Central memory CD4-positive, alpha-beta T cell (primary cell): ENCODE results near the gene SNX8.
"Not testable (repeated sequence)": the region's sequence is repeated elsewhere in the genome, so short reads cannot be mapped to it uniquely, and the experiment has no call there.

ENCODE experiments used
- DNase-seq: peaks from one replicate; pipeline ENCODE4 v3.0.0; 2022

The SNX8 gene

DNA sequence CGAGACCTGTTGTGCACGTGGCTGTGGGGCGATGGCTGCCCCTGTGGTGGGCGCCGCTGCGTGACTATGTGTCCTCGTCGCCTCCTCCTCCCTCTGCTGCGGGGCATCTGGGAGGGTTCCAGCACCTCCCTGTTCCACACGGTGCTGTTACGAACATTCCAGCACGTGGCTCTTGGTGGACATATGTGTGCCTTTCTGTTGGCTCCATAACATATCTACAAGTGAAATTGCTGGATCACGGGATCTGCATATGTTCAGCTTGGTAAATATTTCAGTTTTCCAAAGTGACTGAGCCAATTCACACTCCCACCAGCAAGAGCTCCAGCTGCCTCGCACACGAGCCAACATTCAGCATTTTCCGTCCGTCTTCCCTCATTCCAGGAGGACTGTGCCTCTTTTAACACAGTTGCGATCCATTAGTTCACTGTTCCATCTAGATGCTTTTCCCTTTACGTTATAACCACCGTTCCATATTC, 25.1 kb downstream of the SNX8 start:
- DNase-seq: no peak

DNA sequence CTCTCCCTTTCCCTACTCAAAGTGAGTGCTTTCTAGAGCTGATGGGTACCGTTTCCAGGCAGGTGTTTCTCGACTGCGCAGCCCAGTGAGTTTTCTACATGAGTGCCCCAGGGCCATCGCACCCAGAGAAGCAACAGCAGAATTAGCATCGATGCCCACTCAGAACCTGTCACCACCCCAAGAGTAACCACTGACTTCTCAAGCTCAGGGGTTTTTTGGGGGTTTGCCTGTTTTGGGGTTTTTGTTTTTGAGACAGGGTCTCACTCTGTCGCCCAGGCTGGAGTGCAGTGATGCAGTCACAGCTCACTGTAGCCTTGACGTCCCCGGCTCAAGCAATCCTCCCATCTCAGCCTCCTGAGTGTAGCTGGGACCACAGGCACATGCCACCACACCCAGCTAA, 25.7 kb downstream of the SNX8 start:
- DNase-seq: no peak

DNA sequence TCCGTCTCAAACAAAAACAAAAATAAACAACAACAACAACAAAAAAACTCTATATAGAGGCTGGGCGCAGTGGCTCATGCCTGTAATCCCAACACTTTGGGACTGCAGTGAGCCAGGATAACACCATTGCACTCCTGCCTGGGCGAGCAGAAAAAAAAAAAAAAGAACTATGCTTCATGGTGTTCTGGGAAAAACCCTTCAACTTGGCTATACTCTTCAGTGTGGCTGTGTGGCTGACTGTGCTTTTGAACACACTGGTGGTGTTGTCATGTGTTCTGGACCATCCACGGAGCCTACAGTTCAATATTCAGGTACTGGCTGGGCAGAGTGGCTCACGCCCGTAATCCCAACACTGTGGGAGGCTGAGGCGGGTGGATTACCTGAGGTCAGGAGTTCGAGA, 26.5 kb downstream of the SNX8 start:
- DNase-seq: no peak

DNA sequence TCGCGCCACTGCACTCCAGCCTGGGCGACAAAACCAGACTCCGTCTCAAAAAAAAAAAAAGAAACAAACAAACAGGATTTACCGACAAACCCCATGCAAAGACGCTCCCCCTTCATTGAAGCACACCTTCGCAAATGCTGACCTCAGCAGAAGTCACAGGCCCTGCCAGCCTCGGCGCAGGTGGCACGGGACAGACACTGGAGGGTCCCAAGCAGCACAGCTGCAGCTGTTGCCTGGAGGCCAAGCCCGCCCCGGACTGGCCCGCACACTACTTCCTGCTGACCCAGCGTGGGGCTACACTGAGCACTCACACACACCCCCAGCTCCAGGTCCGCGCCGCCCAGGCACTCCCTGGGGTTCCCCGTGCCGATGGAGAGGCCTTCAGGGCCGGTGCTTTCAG, 31.2 kb downstream of the SNX8 start:
- DNase-seq: no peak

DNA sequence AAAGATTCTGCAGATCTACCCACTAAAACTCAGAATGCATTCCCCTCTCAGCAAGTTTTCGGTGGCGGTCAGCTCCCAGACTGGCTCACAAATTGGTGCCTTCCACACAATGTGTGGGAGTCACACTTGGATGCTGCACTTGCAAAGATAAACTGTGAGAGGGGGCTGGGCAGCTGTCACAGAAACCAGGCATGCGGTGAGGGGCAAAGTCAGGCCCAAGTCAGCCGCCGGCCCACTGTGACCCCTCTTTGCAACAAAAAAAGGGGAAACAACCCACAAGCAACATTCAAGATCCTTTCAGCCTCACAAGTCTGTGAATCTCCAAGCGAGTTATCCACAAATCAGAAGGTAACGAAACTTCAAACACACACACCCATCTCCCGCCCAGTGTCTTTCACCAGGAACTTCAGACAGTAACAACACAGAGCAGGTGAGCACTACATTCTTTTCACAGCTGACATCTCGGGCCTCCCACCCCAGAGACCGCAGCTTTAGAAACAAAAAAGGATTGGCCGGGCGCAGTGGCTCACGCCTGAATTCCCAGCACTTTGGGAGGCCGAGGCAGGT, 32.0 kb downstream of the SNX8 start:
- no peak for DNase-seq

DNA sequence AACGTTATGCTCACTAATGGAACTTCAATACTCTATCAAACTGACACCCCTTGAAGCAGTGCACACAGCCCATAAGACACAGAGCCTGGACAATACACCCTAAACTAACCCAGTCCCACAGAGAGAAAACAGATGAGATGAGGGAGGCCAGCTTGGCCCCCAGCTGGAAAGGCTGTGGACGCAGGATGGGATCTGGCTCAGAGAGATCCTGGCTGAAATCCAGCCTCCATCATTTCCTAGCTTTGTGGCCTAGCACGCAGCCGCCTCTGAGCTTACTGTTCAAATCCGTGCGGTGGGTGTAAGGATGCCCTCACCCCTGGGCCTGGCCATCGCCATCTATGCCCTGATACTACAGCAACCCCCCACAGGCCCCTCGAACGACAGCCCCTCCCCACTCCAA, 32.7 kb downstream of the SNX8 start:
- DNase-seq: no peak

DNA sequence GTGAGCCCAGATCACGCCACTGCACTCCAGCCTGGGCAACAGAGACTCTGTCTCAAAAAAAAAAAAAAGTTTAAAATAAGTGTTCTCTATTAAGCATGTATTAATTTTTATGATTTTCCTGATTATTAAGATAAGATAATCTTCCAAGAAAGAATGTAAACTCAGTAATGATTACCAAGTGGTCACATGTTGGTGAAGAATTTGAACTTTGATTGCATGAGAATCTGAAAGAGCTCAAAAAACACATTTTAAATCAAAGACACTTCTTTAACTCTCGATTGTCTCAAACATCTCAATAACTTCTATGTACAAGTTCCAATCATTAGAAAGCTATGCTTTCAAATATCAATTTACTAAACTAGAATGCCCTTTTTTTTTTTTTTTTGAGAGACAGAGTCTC, 33.8 kb downstream of the SNX8 start:
- no peak for DNase-seq

DNA sequence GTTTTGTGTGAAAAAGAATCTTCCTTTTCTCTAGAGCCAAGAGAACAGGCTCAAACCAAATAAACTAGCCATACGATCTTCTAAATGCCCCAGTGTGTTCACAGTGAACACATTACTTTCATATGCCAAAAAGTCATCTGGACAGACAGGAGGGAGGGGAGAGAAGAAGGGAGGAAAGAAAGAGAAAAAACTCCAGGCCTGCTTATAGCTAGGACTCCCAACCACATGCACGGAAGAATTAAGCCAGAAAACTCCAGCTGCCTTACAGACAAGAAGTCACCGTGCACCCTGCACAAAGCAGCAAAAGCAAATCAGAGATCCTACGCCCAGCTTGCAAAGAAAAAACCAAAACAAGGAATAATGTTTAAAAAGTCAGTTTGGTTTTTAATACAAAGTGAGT, 34.3 kb downstream of the SNX8 start:
- no peak for DNase-seq

DNA sequence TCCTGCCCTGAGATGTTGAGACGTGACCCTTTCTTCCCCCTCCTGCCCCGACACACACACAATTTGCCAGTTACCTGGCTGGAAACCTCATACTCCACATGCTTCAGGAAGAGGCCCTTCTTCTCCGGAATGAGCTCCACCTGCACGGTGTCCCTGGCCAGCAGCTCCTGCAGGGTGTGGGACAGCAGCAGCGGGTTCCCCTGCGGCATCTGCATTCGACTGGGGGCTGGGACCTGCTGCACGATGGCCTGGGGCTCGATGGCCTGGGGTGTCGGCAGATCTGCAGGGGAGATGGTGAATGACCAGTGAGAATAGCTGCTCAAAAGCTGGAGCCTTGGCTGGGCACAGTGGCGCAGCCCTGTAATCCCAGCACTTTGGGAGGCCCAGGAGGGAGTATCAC, 36.2 kb downstream of the SNX8 start:
- DNase-seq: no peak

DNA sequence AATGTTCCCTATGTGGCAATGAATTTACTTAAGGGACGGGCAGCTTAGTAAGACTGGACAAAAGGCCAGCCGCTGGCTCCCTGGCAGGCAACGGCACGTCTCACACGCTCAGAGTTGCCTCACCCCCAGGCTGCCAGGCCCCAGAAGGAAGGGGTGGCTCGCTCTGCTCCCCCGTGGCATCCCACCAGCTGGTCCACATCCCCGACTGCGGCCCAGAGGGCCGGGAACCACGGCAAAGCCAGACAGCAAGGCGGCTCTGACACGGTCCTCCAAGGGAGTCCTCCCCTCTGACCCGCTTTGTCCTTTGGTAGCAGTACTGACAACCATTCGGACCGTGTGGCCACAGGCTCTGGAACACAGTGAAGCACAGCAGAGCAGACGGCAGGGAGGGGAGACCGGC, 38.1 kb downstream of the SNX8 start:
- DNase-seq: no peak

DNA sequence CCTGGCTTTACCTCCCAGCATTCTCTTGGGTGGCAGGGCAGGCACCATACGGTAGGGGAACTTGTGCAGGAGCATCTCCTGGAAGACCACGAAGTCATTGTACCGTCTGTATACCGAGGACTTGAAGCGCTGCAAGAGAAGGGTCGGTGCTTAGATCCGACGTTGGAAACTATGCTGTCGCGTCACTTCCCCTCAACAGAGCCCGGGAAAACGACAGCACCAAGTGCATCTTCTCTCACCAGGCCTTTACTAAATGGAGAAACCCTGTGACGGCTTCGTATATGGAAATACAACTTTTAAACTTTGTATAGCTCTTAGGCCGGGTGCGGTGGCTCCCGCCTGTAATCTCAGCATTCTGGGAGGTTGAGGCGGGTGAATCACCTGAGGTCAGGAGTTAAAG, 39.1 kb downstream of the SNX8 start:
- DNase-seq: no peak

DNA sequence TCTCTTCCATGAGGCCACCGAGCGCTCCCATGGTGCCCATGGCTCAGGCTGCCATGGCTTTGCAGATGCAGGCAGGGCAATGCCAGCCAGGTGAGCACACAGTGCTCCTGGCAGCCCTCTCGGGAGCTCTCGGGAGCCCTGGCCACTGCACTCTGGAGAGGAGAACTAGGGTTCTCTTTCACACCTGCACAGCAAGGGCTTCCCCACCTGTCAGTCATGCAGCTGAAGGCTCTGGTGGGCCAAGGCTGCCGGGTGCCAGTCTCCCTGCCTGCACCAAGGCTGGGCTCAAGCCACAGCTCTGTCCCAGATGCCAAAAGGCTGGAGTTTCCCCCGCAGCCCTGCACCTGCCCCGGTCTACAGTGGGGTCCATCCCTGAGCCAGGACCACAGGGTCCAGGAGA, 39.6 kb downstream of the SNX8 start:
- DNase-seq: no peak

DNA sequence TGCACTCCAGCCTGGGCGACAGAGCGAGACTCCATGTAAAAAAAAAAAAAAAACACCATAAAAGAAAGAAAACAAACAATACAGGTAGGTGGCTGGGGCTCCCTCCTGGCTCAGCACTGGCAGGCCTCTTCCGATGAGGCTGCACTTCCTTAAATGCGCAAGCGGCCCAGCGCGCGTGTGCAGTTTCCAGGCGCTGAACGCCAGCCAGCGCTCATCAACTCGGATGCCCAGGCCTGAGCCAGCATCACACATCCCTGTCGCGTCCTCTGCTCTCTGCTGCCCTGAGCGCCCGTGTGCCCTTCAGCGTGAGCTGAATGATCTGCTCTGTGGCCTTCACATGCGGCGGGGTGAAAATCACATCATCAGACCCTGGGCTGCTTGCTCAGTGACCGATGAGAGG, 40.4 kb downstream of the SNX8 start:
- DNase-seq: no peak

DNA sequence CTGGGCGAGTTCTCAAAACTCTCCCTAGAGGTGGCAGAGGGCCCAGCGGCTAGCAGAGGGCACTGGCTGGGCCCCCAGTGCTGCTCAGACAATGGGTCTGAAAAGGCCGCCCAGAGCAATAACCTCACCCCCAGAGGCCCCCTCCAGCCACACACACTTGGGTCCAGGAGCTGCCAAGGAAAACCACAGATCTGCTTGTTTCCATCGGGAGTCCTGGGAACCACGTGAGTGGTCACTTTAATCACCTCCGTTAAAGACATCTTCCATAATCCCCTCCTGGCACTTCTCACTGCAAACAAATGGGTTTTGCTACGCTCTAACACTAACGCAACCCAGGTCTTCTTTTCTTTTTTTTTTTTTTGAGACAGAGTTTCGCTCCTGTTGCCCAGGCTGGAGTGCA, 42.2 kb downstream of the SNX8 start:
- DNase-seq: no peak

DNA sequence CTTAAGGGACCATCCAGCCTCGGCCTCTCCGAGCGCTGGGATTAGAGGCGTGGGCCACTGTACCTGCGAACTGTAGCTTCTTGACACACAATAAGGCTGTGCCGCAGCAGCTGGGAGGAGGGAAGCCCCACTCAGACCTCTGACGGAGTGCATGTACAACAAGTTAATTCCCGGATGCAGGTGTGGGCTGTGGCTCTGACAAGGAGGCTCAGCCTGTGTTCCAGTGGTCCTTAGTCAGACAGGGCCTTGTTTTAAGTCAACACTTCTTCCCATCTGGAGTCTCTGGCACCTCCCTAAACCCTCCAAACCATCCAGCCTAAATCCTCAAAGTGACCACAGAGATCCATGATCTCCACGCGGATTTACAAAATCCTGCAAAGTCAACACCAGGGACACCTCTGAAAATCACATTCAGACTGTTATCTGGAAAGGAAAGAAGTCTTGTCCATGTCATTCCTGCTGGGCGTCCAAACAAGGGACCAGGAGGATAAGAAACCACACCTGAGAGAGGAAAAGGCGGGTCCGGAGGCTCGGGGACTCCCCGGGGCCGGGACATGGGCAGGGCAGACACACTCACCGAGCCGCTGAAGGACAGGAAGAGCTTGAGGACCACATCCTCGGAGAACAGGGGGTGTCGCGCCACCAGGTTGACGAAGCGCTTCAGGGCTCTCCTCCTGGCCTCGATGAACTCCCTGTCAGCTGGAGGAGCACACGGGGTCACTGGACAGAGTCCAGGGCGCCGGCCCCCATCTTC, 42.8 kb downstream of the SNX8 start:
- no peak for DNase-seq

DNA sequence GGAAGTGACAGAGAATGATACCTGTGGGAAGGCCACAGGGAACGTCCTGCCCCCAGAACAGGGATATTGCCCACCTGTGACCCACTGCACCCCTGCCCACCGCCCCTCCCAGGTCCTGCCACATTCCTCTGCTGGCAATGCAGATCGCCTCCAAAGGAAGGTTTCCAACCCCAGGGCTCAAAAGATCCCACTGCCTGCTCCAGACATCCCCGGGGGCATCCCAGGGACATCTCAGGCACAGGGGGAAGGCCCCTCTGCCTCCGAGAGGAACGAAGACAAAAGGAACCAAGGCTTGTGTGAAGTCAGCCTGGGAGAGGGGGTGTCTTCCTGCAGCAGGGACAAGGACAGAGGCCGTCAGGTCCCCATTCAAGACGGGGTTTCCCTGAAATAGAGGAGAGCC, 43.7 kb downstream of the SNX8 start:
- no peak for DNase-seq

DNA sequence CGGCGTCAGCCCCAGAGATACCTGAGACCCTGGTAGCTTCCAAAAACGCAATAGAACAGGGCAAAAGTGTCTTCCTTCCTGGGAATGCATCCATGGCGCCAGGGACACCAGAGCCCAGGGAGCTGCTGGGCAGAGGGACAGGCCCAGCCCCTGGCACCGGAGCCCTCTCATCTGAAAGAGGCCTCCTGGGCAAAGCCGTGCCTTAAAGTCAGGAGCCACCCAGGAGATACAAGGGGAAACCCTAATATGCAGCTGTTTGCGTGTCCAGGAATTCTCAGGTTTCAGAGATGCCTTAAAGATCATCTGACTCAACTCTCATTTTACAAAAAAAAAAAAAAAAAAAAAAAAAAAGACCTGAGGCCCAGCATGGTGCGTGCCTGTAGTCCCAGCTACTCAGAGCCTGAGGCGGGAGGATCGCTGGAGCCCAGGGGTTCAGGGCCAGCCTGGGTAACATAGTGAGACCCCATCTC, 44.2 kb downstream of the SNX8 start:
- DNase-seq: no peak

DNA sequence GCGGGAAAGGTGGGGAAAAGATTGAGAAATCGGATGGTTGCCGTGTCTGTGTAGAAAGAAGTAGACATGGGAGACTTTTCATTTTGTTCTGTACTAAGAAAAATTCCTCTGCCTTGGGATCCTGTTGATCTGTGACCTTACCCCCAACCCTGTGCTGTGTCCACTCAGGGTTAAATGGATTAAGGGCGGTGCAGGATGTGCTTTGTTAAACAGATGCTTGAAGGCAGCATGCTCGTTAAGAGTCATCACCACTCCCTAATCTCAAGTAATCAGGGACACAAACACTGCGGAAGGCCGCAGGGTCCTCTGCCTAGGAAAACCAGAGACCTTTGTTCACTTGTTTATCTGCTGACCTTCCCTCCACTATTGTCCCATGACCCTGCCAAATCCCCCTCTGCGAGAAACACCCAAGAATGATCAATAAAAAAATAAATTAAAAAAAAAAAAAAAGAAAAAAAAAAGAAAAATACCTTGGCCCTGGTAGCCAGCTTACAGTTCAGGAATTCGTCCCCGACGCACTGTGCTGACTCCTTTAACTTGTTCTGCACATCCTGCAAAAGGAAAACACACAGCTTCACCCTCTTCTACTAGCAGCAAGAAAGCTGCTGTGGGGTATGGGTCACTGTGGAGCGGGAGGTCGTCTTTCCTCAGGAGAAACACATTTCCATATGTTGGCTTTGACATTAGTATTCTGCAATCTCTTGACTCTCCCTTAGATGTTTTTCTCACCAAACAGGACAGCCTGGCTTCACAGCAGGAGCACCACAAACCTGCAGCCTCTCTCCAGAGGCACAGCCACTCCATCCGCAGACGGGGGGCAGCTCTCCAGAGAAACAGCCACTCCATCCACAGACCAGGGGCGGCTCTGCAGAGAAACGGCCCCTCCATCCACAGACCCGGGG, 44.9 kb downstream of the SNX8 start:
- not testable (repeated sequence) for DNase-seq

DNA sequence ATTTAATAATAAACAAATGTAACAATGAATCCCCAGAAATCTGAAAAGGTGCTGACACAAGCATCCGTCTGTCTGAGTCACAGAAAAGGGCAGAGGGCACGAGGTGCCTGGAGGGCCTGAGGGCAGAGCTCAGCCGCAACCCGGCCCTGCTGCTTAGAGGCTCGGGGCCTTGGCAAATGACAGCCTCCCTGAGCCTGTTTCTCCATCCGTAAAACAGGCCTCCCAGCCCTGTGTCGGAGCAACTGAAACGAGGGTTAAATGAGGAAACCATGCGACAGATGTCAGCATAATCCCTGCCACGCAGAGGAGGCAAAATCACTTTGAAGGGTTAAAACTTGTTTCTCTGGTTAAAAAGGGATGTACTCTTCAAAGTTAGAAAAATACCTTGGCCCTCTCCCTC, 47.3 kb downstream of the SNX8 start:
- no peak for DNase-seq

DNA sequence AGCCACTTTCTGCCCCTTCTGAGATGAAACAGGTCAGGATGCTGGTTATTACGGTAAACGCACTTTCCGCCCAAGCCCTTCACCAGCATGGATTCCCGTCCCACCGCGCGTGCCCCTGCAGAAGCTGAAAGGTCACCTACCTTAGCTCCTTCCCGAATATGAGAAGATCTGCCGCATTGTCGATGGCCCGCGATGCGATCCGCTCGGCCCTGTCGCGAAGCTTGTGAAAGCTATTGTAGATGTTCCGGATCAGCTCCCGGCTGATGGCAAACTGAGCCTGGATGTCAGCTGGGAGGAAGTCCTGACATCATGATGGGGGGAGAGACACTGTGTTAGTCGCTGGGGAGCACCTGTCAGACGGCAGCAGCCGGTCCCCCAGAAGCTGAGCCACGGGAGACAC, 50.1 kb downstream of the SNX8 start:
- DNase-seq: no peak

DNA sequence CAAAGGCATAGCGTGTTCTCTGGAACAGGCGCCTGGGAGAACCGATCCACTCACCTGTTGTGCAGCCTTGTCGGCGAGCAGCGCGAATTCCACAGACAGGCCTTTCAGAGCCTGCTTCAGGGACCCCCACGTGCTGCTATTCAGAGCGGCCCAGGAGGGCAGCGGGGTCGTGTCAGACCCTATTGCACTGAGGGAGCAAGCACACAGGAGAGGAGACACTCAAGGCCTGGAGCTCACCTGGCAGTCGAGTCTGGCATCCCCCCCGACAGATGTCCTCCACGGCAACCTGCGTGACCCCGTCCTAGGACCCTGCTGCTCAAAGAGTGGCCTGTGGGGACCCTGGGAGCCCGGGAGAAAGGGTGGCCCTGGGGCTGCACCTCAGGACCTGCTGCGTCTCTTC, 51.1 kb downstream of the SNX8 start:
- no peak for DNase-seq

DNA sequence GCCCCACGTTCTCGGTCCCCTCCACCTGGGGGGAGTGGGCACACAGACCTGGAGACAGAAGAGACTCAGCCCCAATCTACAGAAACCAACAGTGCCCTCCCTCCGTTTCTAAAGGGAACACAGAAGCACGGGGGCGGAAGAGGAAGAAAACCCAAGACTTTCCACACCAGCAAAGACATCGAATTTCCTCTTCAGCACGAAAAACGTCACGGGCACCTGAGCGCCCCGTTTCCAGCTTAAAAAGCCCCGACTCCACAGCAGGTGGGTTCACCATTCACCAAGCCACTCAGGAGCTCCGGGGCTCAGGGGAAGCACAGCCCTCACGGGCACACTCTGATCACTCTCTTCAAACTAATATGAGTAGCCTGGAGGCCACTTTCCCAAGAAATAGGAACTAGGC, 52.6 kb downstream of the SNX8 start:
- no peak for DNase-seq

DNA sequence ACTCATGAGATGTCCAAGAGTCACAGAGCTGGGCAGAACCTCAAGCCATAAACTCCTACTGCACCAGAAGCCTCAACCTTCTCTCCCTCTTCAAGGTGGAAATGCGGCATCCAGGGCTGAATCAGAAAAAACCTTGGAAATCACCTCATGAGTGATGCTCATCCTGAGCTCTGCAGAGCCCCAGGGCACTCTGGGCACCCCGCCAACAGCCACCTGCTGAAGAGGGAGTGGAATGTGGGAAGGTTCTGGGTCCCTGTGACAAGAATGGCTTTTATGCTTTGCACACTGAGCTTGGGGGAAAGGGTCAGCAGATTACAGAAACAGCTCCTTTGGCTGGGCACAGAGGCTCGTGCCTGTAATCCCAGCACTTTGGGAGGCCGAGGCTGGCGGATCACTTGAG, 53.4 kb downstream of the SNX8 start:
- DNase-seq: no peak

DNA sequence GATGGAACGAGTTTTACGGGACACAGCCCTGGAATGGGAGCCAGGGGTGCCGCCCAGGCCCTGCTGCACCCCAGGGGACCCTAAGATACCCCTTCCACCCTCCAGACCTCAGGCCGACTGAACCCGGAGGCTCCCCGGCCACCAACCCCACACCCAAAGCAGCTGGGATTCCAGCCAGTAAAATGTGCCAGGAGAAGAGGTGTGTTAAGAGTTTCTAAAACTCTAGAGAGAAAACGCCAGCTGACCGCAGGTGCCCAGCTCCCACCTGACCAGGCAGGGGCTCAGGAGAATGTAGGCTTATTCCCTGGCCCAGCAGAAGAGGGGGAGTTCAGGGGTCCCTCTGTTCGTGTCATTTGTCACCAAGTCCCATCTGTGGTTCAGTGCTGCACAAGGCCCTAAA, 54.8 kb downstream of the SNX8 start:
- DNase-seq: no peak
